Right cardiac atrium (tissue), 5 donors: ENCODE measurements around the gene ARPP19. TPM values are rescaled to one million over a fixed set of nuclear protein-coding genes. Genes with fewer than 3 reads are reported as not detected.

Experiments used
- ATAC-seq, 2 donors: fragments of 200-7000 bp; cut with Tn5 transposase; one replicate each; pipeline versions ENCODE4 v1.8.0 to v1.9.1; 2020; ENCODE audit warnings: moderate library complexity in 2 of 2, mild to moderate bottlenecking in 1 of 2
- DNase-seq, 3 donors: peaks; one replicate each; pipeline ENCODE4 v3.0.0-alpha.2; 2020
- H3K27ac ChIP-seq: one replicate; pipeline ENCODE4 v1.5.1; 2013; ENCODE audit warnings: mild to moderate bottlenecking, low read length, control low read depth, moderate library complexity
- H3K27me3 ChIP-seq: one replicate; pipeline ENCODE4 v1.6.1; 2013; ENCODE audit not compliant: control insufficient read depth, insufficient read depth
- H3K4me1 ChIP-seq: one replicate; pipeline ENCODE4 v1.6.1; 2013; ENCODE audit warnings: low read length; ENCODE audit not compliant: control insufficient read depth, insufficient read depth
- H3K4me3 ChIP-seq: one replicate; pipeline ENCODE4 v1.5.1; 2013; ENCODE audit warnings: low read length, control low read depth
- H3K9me3 ChIP-seq: one replicate; pipeline ENCODE4 v1.6.1; 2013; ENCODE audit warnings: low read length; ENCODE audit not compliant: control insufficient read depth
- WGBS: extraction: QIAGEN DNeasy Blood & Tissue Kit; methylation state at CpG from one replicate; pipeline ENCODE4 v1.1.7; 2013; 5-methylcytosine and 5-hydroxymethylcytosine counted together
- intact Hi-C, 4 donors: fragments of 100-400 bp; cut with DNase I; formaldehyde crosslinking; loops; one replicate each; pipeline versions ENCODE4 v1.11.0 to v1.14.0; 2022 to 2023
- polyA plus RNA-seq: library from polyadenylated mRNA; stranded (reverse); fragments of 200-250 nt; gene quantifications from one replicate; pipeline ENCODE4 v1.2.3, GENCODE V29; 2013
- total RNA-seq, 4 donors: library from RNA; stranded (reverse); fragmentation: NEBNext Ultra II Directional; extraction: Animal tissue kit (Norgen Biotek cat#: 25700); gene quantifications; one replicate each; pipeline ENCODE4 v1.2.1, GENCODE V29; 2021
- donor health status: healthy with polysubstance abuse.
- donor health status: DM: no; HTN: yes; CAD: no.
- donor health status: DM: no; HTN: no; CAD: no.
- donor health status: DM: no; HTN: yes; CAD: no; lungs with severe emphysema.
- donor health status: DM: yes; HTN: yes; CAD: no.

ARPP19 gene
- total and polyA plus RNA-seq, 5 donors = 70.3 to 179 (median 154) TPM

DNA sequence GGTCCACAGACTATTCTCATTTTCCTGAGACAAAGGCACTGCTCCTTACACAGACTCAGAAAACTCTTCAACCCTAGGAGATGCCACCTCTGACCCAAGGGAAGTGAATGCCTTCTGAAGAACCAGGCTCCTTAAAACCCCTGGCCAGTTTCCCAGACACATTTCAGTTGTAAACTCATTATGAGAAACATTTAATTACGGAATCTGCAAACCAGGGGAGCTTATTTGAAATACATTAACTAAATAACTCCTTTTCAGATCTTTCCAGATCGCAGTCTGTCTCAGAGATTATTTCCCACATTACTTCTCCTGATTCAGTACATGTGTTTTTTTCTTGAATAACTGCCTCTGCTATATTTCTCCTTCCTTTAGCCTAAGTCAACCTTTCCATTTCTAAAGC, 57.7 kb downstream of the ARPP19 start:
- Histone ChIP-seq H3K4me1 (peaks cover 2% of the 10 kb centered on the region), H3K27me3 (no peaks in the 10 kb centered on the region), H3K4me3 (no peak overlapping the region), H3K9me3 (no peaks in the 10 kb centered on the region), H3K27ac (no peak overlapping the region)
- intact Hi-C loops = no loop called here
- 80% methylated on average over 2 of the region's 2 CpGs for WGBS
- DNase-seq (no peak), ATAC-seq (no peak)

DNA sequence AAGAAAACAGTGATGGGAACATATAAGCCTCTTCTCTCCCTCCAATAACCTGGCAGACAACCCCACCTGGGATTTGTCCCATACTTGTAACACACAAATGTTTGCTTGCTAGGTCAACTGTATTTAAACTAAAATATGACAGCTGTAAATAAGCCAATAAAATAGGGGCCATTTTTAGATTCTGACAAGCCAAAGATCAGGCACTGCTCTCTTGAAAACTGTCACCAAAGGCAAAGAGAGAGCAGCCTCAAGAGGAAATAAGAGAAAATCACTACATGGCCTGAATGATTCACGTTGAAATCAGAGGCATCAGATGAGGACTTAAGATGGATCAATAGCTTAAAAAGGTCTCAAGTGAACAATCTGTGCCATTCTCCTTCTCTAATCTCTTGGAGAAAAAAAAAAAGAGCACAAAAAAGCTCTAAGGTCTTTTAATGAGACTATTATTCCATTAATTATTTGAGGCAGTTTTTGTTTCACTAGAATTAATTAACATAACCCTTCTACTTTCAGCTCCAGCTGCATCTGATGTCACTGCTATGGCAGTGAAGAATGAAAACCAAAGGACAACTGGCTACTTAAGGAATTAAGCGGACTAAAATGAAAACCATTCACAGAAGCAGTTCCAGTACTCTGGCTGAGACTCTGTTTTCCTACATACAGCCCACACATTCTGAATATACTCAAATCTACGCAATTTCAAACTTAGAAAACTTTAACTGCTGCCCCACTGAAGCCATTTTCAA, 59.2 kb downstream of the ARPP19 start:
- ATAC-seq = no peak
- no peak overlapping the region for H3K27ac ChIP-seq
- H3K4me1 ChIP-seq = peaks cover 2% of the 10 kb centered on the region
- no peak for DNase-seq
- H3K27me3 ChIP-seq = no peaks in the 10 kb centered on the region
- no peak overlapping the region for H3K4me3 ChIP-seq
- WGBS = 68% methylated on average over 3 of the region's 3 CpGs
- no peaks in the 10 kb centered on the region for H3K9me3 ChIP-seq
- intact Hi-C loops = no loop called here

DNA sequence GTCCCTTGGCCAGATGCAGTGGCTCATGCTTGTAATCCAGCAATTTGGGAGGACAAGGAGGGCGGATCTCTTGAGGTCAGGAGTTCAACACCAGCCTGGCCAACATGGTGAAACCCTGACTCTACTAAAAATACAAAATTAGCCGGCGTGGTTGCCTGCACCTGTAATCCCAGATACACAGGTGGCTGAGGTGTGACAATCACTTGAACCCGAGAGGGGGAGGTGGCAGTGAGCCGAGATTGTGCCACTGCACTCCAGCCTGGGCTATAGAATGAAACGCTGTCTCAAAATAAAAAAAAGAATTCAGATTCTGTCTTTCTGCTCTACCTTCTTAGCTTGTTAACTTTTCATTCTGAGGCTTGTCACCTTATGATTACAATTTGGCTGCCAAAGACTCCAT, 62.3 kb downstream of the ARPP19 start:
- Histone ChIP-seq H3K27ac (no peak overlapping the region), H3K9me3 (no peaks in the 10 kb centered on the region), H3K4me1 (no peaks in the 10 kb centered on the region), H3K4me3 (no peak overlapping the region), H3K27me3 (no peaks in the 10 kb centered on the region)
- ATAC-seq (no peak), DNase-seq (no peak)
- intact Hi-C loops = no loop called here
- 80% methylated on average over 6 of the region's 6 CpGs for WGBS

DNA sequence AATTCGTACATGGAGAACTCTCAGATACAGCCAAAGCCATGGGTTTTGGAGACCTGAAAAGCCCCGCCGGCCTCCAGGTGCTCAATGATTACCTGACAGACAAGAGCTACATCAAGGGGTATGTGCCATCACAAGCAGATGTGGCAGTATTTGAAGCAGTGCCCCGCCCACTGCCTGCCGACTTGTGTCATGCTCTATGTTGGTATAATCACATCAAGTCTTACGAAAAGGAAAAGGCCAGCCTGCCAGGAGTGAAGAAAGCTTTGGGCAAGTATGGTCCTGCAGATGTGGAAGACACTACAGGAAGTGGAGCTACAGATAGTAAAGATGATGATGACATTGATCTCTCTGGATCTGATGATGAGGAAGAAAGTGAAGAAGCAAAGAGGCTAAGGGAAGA, 63.7 kb downstream of the ARPP19 start:
- 90% methylated on average over 6 of the region's 6 CpGs for WGBS
- intact Hi-C loops = no loop called here

DNA sequence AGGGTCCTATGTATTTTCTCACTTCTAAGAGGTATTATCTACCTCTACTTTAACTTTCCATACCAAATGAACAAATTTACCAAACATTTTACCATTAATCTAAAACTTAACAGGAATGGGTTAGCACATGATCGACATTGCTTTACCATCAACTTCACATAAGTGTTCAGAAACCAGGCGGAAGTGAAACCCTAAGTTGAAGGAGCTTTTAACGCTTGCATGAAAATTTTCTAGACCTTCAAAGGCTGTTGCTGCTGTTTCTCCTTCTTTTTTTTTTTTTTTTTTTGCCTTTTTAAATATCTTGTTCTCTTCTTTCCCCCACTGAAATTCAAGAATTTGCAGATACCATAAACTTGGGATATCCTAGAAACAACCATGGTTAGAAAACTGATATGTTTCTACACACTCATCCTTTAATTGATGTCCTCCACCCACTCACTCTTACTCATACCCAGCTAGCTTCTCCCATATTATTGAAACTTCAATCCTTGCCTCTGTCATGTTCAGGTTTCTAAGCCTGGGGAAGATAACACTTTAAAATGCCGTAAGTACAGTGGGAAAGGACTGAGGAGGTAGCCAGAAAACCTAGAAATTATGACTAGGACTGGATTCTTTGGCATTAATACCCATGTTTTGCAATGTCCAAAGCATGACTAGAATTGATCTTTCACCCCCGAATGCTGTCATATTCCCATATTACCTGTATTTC, 64.9 kb downstream of the ARPP19 start:
- Histone ChIP-seq H3K4me1 (no peaks in the 10 kb centered on the region), H3K27me3 (no peaks in the 10 kb centered on the region), H3K4me3 (no peak overlapping the region), H3K9me3 (no peaks in the 10 kb centered on the region), H3K27ac (no peak overlapping the region)
- DNase-seq (no peak), ATAC-seq (no peak)
- WGBS = 77% methylated on average over 5 of the region's 5 CpGs
- intact Hi-C loops = no loop called here

More for the DNA sequence above, 63.7 kb downstream of the ARPP19 start:
- no peaks in the 10 kb centered on the region for H3K27me3 ChIP-seq
- H3K4me1 ChIP-seq = no peaks in the 10 kb centered on the region
- H3K27ac ChIP-seq = no peak overlapping the region
- H3K4me3 ChIP-seq = no peak overlapping the region
- DNase-seq (peak in 2 of 3 donors; percentile 23 to 66), ATAC-seq (no peak)
- no peaks in the 10 kb centered on the region for H3K9me3 ChIP-seq

DNA sequence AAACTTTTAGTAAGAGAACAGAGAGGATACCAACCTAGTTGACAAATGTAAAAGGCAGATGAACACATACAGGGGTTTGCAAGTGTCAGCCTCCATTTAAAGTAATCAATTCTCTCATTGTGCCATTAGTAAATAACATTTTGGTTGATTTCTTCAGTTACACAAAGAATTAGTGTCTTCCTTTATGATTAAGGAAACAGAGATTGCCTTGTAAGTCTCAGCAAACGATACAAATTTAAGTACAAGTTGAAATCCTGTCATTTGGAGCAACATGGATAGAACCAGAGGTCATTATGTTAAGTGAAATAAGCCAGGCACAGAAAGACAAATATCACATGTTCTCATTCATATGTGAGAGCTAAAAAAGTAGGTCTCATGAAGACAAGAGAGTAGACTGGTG, 66.2 kb downstream of the ARPP19 start:
- H3K27ac ChIP-seq = no peak overlapping the region
- H3K4me3 ChIP-seq = no peak overlapping the region
- ATAC-seq = no peak
- H3K4me1 ChIP-seq = no peaks in the 10 kb centered on the region
- H3K27me3 ChIP-seq = no peaks in the 10 kb centered on the region
- no peaks in the 10 kb centered on the region for H3K9me3 ChIP-seq
- intact Hi-C loops = no loop called here
- DNase-seq = no peak
- WGBS = 80% methylated on average over 1 of the region's 1 CpG

DNA sequence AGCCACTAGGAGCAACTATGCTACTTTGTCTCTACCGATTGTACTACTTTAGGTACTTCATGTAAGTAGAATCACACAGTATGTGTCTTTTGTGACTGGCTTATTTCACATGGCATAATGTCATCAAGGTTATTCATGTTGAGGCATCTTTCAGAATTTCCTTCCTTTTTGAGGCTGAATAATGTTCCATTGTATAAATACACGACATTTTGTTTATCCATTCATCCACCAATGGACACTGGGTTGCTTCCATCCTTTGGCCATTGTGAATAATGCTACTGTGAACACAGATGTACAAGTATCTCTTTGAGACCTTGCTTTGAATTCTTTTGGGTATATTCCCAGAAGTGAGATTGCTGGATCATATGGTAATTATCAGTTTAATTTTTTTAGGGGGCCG, 69.3 kb downstream of the ARPP19 start:
- intact Hi-C loops = no loop called here
- peaks cover 4% of the 10 kb centered on the region for H3K4me1 ChIP-seq
- H3K4me3 ChIP-seq = no peak overlapping the region
- DNase-seq = no peak
- H3K27ac ChIP-seq = no peak overlapping the region
- H3K27me3 ChIP-seq = no peaks in the 10 kb centered on the region
- WGBS = 87% methylated on average over 3 of the region's 3 CpGs
- ATAC-seq = no peak
- no peaks in the 10 kb centered on the region for H3K9me3 ChIP-seq

DNA sequence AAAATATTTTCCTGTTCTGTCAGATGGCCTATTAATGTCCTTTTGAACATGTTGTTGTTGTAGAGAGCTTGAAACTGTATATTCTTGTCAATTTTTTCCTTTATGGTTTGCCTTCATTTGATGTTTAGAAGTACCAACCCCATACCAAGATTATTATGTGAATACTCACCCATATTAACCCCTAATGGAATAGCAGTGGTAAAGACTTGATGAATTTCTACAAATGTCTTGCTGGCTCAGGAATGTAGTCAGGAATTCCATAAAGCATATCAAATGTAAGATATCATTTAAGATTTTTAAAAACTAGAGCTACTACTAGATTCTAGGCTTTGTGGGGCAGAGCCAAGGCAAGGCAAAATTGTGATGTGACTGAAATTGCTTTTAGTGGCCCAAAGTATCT, 70.1 kb downstream of the ARPP19 start:
- no peak for DNase-seq
- no peak overlapping the region for H3K27ac ChIP-seq
- H3K4me1 ChIP-seq = peaks cover 4% of the 10 kb centered on the region
- no peak overlapping the region for H3K4me3 ChIP-seq
- no peaks in the 10 kb centered on the region for H3K27me3 ChIP-seq
- intact Hi-C loops = no loop called here
- no peaks in the 10 kb centered on the region for H3K9me3 ChIP-seq
- no peak for ATAC-seq

Other genes with a start within 250 kb of the ARPP19 start
- 10 to 100 TPM in 3 of 4 donors, 1 to 10 TPM in 1; 9.9 to 17.7 (median 11.3) TPM for gene MYO5A, start 40.1 kb downstream of the ARPP19 start, total RNA-seq
- 4.1 TPM for gene MYO5A, start 40.1 kb downstream of the ARPP19 start, polyA plus RNA-seq
- gene ATOSA, start 110.4 kb upstream of the ARPP19 start, total RNA-seq = 10 to 100 TPM; 29.3 to 51.7 (median 33.1) TPM
- gene ATOSA, start 110.4 kb upstream of the ARPP19 start, polyA plus RNA-seq = 38.1 TPM
- under 1 TPM in 1 of 4 donors, not detected in 3; 0.29 TPM for gene ONECUT1, start 221.3 kb upstream of the ARPP19 start, total RNA-seq
- gene ONECUT1, start 221.3 kb upstream of the ARPP19 start, polyA plus RNA-seq = 0.05 TPM